Measurements from ENCODE around the gene RNASE9.
"Not testable (repeated sequence)": the region's sequence is repeated elsewhere in the genome, so short reads cannot be mapped to it uniquely, and the experiment has no call there.

- TF ChIP-seq POLR2A, POLR2AphosphoS5 (IDR thresholded peaks at IDR 0.05; ENCODE audit: low read depth, low read length): not testable (repeated sequence)
These were observed 9.0 kb upstream of the RNASE9 start for GRCh38 chr14:20569865-20570264.

Measured in GM12891 (cell line).